NCI-H524 treated with DMSO at 0.1 percent for 48 hours (cell line): ENCODE results near the gene TMEM100.
"Not testable (repeated sequence)": the region's sequence is repeated elsewhere in the genome, so short reads cannot be mapped to it uniquely, and the experiment has no call there.

Experiments
- DNase-seq: peaks from one replicate; lab custom pipeline; 2025; lab: John Stamatoyannopoulos, UW

The TMEM100 gene

DNA sequence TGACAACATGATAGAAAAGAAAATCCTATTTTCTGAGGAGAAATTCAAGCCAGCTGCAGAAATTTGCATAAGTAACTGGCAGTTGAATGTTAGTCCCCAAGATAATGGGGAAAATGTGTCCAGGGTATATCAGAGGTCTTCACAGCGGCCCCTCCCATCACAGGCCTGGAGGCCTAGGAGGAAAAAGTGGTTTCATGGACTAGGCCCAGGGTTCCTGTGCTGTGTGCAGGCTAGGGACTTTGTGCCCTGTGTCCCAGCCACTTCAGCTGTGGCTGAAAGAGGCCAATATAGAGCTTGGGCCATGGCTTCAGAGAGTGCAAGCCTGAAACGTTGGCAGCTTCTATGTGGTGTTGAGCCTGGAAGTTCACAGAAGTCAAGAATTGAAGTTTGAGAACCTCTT is 35.6 kb downstream of the TMEM100 start:
- DNase-seq, result no peak

DNA sequence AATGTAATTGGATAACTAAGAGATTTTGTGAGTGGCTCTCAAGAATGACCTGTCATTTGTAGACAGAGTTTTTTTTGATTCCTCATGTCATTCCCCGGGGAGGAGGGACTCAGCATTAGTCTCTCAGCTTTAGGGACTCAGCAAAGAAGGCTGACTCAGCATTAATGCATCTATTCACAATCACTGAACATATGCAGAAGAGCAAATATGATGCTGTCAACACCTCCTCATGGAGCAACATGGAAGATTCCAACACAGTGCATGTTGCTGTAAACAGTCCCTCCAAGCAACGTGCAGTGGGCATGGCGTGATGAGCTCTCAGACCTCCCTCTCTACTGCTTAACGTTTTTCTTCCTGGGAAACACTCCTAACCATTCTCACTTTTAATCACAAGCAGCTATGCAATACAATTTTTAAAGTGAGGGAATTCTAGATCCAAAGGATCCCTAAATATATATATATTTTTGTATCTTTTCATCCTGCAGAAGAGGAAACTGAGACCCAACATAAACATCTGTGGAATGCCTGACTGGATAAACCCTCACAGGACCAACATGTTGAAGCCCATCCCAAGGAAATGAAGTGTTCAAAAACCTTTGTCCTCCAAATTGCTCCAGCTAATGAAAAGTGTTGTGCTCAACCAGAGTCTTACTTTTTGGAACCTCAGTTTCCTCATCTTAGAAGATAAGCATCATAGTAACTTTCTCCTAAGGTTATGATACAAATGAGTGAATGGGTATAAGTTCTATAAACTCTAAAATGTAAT is 38.9 kb downstream of the TMEM100 start:
- DNase-seq, result no peak

DNA sequence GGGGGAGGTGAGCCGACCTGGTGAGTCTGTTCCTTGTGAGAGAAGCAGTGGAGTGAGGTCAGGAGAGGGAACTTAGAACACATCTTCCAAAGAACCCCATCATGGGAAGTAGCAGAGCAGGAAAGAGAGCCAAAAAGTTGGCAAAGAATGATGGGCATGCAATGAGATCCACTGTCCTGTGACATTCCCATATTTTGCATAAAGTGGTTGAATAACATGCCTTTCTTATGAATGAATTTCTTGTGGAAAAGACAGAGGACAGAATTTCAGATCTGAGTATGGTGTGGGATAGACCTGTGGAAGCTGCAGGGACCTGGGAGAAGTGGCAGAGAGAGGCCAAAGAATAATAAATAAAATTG is 41.3 kb downstream of the TMEM100 start:
- no peak for DNase-seq

GRCh38 chr17:55680686-55681341 is 41.9 kb downstream of the TMEM100 start:
- no peak for DNase-seq

GRCh38 chr17:55677446-55677845 is 45.2 kb downstream of the TMEM100 start:
- DNase-seq, result no peak

DNA sequence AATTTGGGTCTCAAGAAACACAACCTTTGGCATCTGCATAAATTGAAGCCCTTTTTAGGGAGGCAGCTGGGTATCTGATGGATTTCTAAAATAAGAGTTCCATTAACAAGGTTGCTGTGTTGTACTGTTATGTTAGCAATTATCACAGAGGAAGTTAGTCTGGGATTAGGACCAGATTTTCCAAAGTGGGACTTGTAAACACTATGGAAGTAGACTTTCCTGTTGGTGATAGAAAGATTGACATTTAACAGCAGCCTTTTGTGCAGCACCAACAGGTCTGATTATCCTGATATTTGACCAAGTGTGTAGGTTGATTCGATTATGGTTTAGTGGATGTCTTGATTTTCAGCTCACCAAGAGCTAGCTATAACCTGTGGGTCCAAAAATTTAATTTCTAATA is 46.4 kb downstream of the TMEM100 start:
- DNase-seq, result no peak

- DNase-seq, result no peak
Measured at GRCh38 chr17:55673743-55674506, 48.7 kb downstream of the TMEM100 start.

DNA sequence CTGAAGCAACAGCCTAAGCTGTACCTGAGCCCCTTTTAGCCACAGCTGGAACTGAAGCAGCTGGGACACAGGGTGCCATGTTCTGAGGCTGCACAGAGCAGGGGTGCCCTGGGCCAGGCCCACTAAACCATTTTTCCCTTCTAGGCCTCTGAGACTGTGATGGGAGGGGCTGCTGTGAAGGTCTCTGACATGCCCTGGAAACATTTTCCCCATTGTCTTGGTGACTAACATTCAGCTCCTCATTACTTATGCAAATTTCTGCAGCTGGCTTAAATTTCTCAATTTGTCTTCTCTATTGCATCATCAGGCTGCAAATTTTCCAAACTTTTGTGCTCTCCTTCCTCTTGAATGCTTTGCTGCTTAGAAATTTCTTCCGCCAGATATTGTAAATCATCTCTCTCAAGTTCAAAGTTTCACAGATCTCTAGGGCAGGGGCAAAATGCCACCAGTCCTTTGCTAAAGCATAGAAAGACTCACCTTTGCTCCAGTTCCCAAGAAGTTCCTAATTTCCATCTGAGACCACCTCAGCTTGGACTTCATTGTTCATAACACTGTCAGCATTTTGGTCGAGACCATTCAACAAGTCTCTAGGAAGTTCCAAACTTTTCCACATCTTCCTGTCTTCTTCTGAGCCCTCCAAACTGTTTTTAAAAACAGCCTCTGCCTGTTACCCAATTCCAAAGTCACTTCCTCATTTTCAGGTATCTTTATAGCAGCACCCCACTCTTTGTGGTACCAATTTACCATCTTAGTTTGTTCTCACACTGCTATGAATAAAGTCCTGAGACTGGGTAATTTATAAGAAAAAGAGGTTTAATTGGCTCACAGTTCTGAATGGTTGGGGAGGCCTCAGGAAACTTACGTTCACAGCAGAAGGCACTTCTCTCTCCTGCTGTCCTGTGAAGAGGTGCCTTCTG is 49.8 kb downstream of the TMEM100 start:
- DNase-seq, result no peak

DNA sequence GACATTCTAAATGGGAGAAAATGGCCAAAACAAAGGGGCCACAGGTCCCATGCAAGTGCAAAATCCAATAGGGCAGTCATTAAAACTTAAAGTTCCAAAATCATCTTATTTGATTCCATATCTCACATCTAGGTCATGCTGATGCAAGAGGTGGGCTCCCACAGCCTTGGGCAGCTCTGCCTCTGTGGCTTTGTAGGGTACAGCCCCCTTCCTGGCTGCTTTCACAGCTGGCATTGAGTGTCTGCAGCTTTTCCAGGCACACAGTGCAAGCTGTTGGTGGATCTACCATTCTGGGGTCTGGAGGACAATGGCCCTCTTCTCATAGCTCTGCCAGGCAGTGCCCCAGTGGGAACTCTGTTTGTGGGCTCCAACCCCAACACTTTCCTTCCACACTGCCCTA is 50.7 kb downstream of the TMEM100 start:
- DNase-seq, result not testable (repeated sequence)
